ENCODE results near the gene ARFGEF3. TPM values are rescaled to one million over a fixed set of nuclear protein-coding genes. Genes with fewer than 3 reads are reported as not detected.

The ARFGEF3 gene
- total RNA-seq, 5 donors from 2014 or later (not counting 1 experiment from before 2014, with no cell fraction given), result 0.09 to 0.12 (median 0.10) TPM; not detected in 2

DNA sequence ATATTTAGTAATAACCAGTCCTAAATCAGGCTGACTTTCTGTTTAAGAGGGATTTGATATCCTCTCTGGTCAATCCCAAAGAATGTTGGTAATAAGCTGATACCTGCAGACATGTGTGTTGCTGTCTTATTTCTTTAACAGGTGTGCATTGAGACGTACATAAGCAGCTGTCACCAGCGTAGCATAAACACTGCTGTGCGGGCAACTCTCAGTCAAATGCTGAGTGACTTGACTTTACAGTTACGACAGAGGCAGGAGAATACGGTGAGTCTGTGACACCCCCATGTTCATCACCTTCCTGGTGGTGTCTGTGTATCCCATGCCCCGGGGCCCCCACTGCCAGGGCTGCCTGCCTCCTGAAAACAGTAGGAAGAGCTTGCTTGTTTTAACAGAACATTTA, 76.6 kb downstream of the ARFGEF3 start:
- WGBS (ENCODE audit: insufficient coverage), result 100% methylated on average over 1 of the region's 6 CpGs
- peaks cover 3 to 17% of the 10 kb centered on the region in 2 donors for H3K27me3 Mint-ChIP-seq
- Histone ChIP-seq H3K27ac (ENCODE audit: low read length) (no peak overlapping the region), H3K36me3 (ENCODE audit: control insufficient read depth in 2 of 2, extremely low read depth in 1 of 2, insufficient read depth in 1 of 2, low read length in 1 of 2) (no peaks in the 10 kb centered on the region), H3K4me3 (ENCODE audit: control insufficient read depth in 1 of 2, extremely low read depth in 1 of 2, low read length in 1 of 2) (no peak overlapping the region), H3K4me1 (ENCODE audit: control insufficient read depth in 1 of 2, extremely low read depth in 1 of 2, insufficient read depth in 2 of 2, low read length in 2 of 2) (no peaks in the 10 kb centered on the region), H3K27me3 (replicated peaks in 1 of 2; ENCODE audit: control insufficient read depth in 2 of 2, extremely low read depth in 1 of 2, insufficient read depth in 2 of 2, low read length in 1 of 2) (peaks cover 0 to 9% of the 10 kb centered on the region in 2 experiments), H3K9me3 (no peaks in the 10 kb centered on the region)
- ChIA-PET CTCF (no interaction called here), POLR2A (no interaction called here)
- no peak overlapping the region for H3K4me3 Mint-ChIP-seq
- no peak overlapping the region for H3K27ac Mint-ChIP-seq
- no peaks in the 10 kb centered on the region for H3K4me1 Mint-ChIP-seq
- H3K9me3 Mint-ChIP-seq, result no peaks in the 10 kb centered on the region
- H3K36me3 Mint-ChIP-seq, result no peaks in the 10 kb centered on the region
- DNase-seq, result no peak
- no peak for ATAC-seq (replicated peaks in 1 of 4)

DNA sequence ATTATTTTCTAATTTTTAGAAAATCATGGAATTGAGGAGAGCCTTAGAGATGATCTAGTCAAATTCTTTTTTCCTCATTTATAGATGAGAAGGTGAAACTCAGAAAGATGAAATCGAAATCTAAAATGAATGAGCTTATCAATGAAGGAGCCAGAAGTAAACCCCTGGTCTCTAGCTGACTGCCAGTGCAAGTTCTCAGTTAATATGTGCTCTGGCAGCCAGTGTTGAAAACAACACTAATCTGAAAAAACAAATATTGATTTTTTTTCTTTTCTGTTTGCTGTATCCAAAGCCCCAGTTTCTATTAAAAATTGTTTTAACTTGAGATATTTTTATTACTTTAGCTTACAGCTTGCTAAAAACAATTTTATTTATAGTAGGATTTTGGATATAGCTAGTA, 78.0 kb downstream of the ARFGEF3 start:
- Mint-ChIP-seq H3K36me3 (no peaks in the 10 kb centered on the region), H3K4me1 (no peaks in the 10 kb centered on the region), H3K27ac (no peak overlapping the region), H3K9me3 (no peaks in the 10 kb centered on the region), H3K4me3 (no peak overlapping the region), H3K27me3 (peaks cover 5 to 23% of the 10 kb centered on the region in 2 donors)
- DNase-seq (no peak), ATAC-seq (replicated peaks in 1 of 4) (no peak)
- Histone ChIP-seq H3K27me3 (replicated peaks in 1 of 2; ENCODE audit: control insufficient read depth in 2 of 2, extremely low read depth in 1 of 2, insufficient read depth in 2 of 2, low read length in 1 of 2) (peaks cover 0 to 9% of the 10 kb centered on the region in 2 experiments), H3K36me3 (ENCODE audit: control insufficient read depth in 2 of 2, extremely low read depth in 1 of 2, insufficient read depth in 1 of 2, low read length in 1 of 2) (no peaks in the 10 kb centered on the region), H3K4me3 (ENCODE audit: control insufficient read depth in 1 of 2, extremely low read depth in 1 of 2, low read length in 1 of 2) (no peak overlapping the region), H3K27ac (ENCODE audit: low read length) (no peak overlapping the region), H3K9me3 (no peaks in the 10 kb centered on the region), H3K4me1 (ENCODE audit: control insufficient read depth in 1 of 2, extremely low read depth in 1 of 2, insufficient read depth in 2 of 2, low read length in 2 of 2) (no peaks in the 10 kb centered on the region)
- CTCF ChIA-PET, result interaction anchor here (0.7 kb wide), 2 partner anchors 141 to 486 kb away, joined by 4 to 8 read pairs; no protein-coding TSS in a partner anchor
- POLR2A ChIA-PET, result no interaction called here
- WGBS (ENCODE audit: insufficient coverage), result 80% methylated on average over 1 of the region's 1 CpG

DNA sequence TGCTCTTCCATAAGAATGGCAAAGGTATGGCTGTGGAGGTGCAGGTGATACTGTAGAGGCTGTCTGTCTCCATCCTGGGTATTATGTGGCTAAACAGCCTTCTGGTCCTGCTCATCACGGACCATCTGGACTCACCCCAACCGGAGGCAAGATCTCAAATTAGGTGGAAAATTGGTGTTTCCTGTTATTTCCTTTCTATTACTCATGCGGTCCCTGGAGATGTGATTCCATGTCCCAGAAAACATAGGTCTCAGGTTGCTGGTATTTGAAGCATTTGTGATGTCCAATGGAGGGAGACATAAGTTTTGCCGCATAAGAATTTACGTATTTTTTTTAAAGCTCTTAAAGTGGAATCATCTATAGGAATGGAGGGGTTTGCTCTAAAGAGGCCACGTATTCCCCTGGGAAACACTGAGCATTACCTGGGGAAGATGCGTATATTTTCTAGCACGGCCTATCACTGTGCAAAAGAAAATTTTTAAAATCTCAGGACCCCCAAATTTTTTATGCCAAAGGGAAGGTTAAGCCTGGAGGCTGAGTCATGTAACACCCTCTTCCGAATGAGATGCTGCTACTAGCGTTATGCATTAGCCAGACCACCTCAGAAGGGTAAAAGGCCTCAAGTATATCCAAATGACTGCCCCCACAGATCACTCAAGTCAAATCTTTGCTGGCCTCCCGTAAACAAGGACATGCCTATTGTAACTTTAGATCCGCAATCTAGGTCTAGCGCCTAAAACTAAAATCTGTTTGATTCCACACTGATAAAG, 78.9 kb downstream of the ARFGEF3 start:
- CTCF ChIA-PET, result no interaction called here
- H3K27me3 Mint-ChIP-seq, result peaks cover 5 to 16% of the 10 kb centered on the region in 2 donors
- Histone ChIP-seq H3K4me3 (ENCODE audit: control insufficient read depth in 1 of 2, extremely low read depth in 1 of 2, low read length in 1 of 2) (no peak overlapping the region), H3K4me1 (ENCODE audit: control insufficient read depth in 1 of 2, extremely low read depth in 1 of 2, insufficient read depth in 2 of 2, low read length in 2 of 2) (no peaks in the 10 kb centered on the region), H3K9me3 (no peaks in the 10 kb centered on the region), H3K36me3 (ENCODE audit: control insufficient read depth in 2 of 2, extremely low read depth in 1 of 2, insufficient read depth in 1 of 2, low read length in 1 of 2) (no peaks in the 10 kb centered on the region), H3K27ac (ENCODE audit: low read length) (no peak overlapping the region), H3K27me3 (replicated peaks in 1 of 2; ENCODE audit: control insufficient read depth in 2 of 2, extremely low read depth in 1 of 2, insufficient read depth in 2 of 2, low read length in 1 of 2) (peaks cover 0 to 9% of the 10 kb centered on the region in 2 experiments)
- no peak overlapping the region for H3K27ac Mint-ChIP-seq
- WGBS (ENCODE audit: insufficient coverage), result 80% methylated on average over 7 of the region's 13 CpGs
- ATAC-seq (replicated peaks in 1 of 4), result no peak
- DNase-seq, result no peak
- no peaks in the 10 kb centered on the region for H3K36me3 Mint-ChIP-seq
- POLR2A ChIA-PET, result no interaction called here
- H3K4me3 Mint-ChIP-seq, result no peak overlapping the region
- H3K9me3 Mint-ChIP-seq, result no peaks in the 10 kb centered on the region
- H3K4me1 Mint-ChIP-seq, result no peaks in the 10 kb centered on the region

DNA sequence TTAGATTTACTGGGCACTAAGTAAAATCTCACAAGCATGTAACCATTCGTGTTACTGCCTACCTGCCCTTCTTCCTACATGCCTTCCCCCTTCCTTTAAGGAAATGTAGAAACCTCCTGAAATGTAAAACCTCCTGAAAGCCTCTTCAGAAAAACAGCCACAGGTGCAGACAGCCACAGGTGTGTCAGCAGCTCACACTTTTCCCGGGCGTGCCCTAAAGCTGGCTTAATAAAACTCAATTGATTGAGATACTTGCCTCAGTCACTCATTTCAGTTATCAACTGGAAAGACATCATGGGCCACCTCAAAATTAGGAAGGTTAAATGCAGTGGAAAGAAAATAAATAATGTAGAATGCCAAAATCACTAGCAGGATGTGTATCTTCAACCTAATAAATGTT, 79.6 kb downstream of the ARFGEF3 start:
- no peak for DNase-seq
- no peaks in the 10 kb centered on the region for H3K36me3 ChIP-seq (ENCODE audit: control insufficient read depth in 2 of 2, extremely low read depth in 1 of 2, insufficient read depth in 1 of 2, low read length in 1 of 2)
- ATAC-seq (replicated peaks in 1 of 4), result no peak
- H3K4me3 ChIP-seq (ENCODE audit: control insufficient read depth in 1 of 2, extremely low read depth in 1 of 2, low read length in 1 of 2), result no peak overlapping the region
- no peaks in the 10 kb centered on the region for H3K9me3 ChIP-seq
- no peak overlapping the region for H3K27ac ChIP-seq (ENCODE audit: low read length)
- Mint-ChIP-seq H3K27me3 (peaks cover 5 to 16% of the 10 kb centered on the region in 2 donors), H3K36me3 (no peaks in the 10 kb centered on the region), H3K27ac (no peak overlapping the region), H3K9me3 (no peaks in the 10 kb centered on the region), H3K4me3 (no peak overlapping the region), H3K4me1 (no peaks in the 10 kb centered on the region)
- peaks cover 0 to 7% of the 10 kb centered on the region in 2 experiments for H3K27me3 ChIP-seq (replicated peaks in 1 of 2; ENCODE audit: control insufficient read depth in 2 of 2, extremely low read depth in 1 of 2, insufficient read depth in 2 of 2, low read length in 1 of 2)
- WGBS (ENCODE audit: insufficient coverage), result no CpG with 5 or more reads among the region's 3 CpGs
- ChIA-PET POLR2A (interaction anchor here in 1 of 2 donors (0.6 kb wide), 1 partner anchor 9 kb away, joined by 3 read pairs; no protein-coding TSS in a partner anchor), CTCF (no interaction called here)
- no peaks in the 10 kb centered on the region for H3K4me1 ChIP-seq (ENCODE audit: control insufficient read depth in 1 of 2, extremely low read depth in 1 of 2, insufficient read depth in 2 of 2, low read length in 2 of 2)

DNA sequence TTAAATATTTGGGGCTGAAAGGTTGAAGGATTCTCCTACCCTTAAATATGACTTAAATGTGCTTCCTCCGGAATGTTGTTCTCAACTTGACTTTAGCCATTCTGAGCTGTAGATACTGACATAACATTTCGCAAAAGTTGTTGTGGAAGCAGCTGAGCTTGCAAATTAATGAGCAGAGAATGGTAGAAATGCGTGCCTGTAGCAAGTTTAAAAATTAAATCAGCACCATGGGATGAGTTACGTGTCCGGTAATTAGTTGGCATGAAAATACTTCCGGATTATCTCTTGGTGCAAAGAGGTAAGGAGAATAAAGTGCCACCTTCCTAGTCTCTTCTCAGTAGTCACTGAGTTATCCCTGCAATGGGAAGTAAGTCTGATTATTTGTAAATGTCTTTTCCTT, 80.2 kb downstream of the ARFGEF3 start:
- Mint-ChIP-seq H3K4me3 (no peak overlapping the region), H3K27ac (no peak overlapping the region), H3K4me1 (no peaks in the 10 kb centered on the region), H3K27me3 (peaks cover 5 to 16% of the 10 kb centered on the region in 2 donors), H3K36me3 (no peaks in the 10 kb centered on the region), H3K9me3 (no peaks in the 10 kb centered on the region)
- no peak for DNase-seq
- ATAC-seq (replicated peaks in 1 of 4), result no peak
- ChIA-PET POLR2A (interaction anchor here in 1 of 2 donors (0.6 kb wide), 1 partner anchor 9 kb away, joined by 3 read pairs; no protein-coding TSS in a partner anchor), CTCF (no interaction called here)
- Histone ChIP-seq H3K36me3 (ENCODE audit: control insufficient read depth in 2 of 2, extremely low read depth in 1 of 2, insufficient read depth in 1 of 2, low read length in 1 of 2) (no peaks in the 10 kb centered on the region), H3K4me1 (ENCODE audit: control insufficient read depth in 1 of 2, extremely low read depth in 1 of 2, insufficient read depth in 2 of 2, low read length in 2 of 2) (no peaks in the 10 kb centered on the region), H3K27ac (ENCODE audit: low read length) (no peak overlapping the region), H3K9me3 (no peaks in the 10 kb centered on the region), H3K4me3 (ENCODE audit: control insufficient read depth in 1 of 2, extremely low read depth in 1 of 2, low read length in 1 of 2) (no peak overlapping the region), H3K27me3 (replicated peaks in 1 of 2; ENCODE audit: control insufficient read depth in 2 of 2, extremely low read depth in 1 of 2, insufficient read depth in 2 of 2, low read length in 1 of 2) (peaks cover 0 to 5% of the 10 kb centered on the region in 2 experiments)
- WGBS (ENCODE audit: insufficient coverage), result 82% methylated on average over 2 of the region's 6 CpGs

DNA sequence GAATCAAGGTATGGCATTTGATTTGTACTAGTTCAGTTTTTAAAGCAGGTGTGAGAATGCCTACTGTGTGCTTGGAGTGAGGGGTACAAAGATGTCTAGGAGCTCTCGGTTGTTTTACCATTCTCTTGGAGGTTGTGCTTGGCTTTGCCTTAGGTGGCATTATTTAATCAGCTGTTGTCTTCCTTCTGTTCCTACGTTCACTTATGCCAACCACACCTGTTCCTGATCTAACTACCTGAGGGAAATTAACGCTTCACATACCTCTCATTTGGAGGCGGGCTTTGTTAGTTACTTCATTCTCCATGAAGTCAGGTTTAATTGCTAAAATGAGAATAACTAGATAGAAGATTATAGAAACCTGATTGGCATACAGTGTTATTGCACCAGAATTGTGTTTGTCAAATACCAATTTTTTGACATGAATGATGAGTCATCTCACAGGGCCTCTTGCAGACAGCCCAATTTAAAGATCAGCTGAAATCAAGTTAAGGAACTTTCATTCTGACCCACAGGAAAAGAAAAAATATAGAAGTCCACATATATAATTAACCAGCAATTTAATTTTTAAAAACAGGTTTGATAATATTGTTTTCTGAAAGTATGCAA, 81.4 kb downstream of the ARFGEF3 start:
- H3K4me1 ChIP-seq (ENCODE audit: control insufficient read depth in 1 of 2, extremely low read depth in 1 of 2, insufficient read depth in 2 of 2, low read length in 2 of 2), result no peaks in the 10 kb centered on the region
- H3K27ac ChIP-seq (ENCODE audit: low read length), result no peak overlapping the region
- Mint-ChIP-seq H3K4me3 (no peak overlapping the region), H3K27me3 (peaks cover 5 to 16% of the 10 kb centered on the region in 2 donors), H3K27ac (no peak overlapping the region), H3K36me3 (no peaks in the 10 kb centered on the region), H3K9me3 (no peaks in the 10 kb centered on the region), H3K4me1 (no peaks in the 10 kb centered on the region)
- H3K4me3 ChIP-seq (ENCODE audit: control insufficient read depth in 1 of 2, extremely low read depth in 1 of 2, low read length in 1 of 2), result no peak overlapping the region
- peaks cover 0 to 5% of the 10 kb centered on the region in 2 experiments for H3K27me3 ChIP-seq (replicated peaks in 1 of 2; ENCODE audit: control insufficient read depth in 2 of 2, extremely low read depth in 1 of 2, insufficient read depth in 2 of 2, low read length in 1 of 2)
- ATAC-seq (replicated peaks in 1 of 4) (no peak), DNase-seq (no peak)
- 80% methylated on average over 1 of the region's 4 CpGs for WGBS (ENCODE audit: insufficient coverage)
- H3K9me3 ChIP-seq, result no peaks in the 10 kb centered on the region
- POLR2A ChIA-PET, result no interaction called here
- CTCF ChIA-PET, result interaction anchor here in 1 of 2 donors (0.5 kb wide), 1 partner anchor 10 kb away, joined by 3 read pairs; no protein-coding TSS in a partner anchor
- H3K36me3 ChIP-seq (ENCODE audit: control insufficient read depth in 2 of 2, extremely low read depth in 1 of 2, insufficient read depth in 1 of 2, low read length in 1 of 2), result no peaks in the 10 kb centered on the region
